Fibroblast of lung (primary cell): ENCODE results near the gene ARL5C.

Experiments
- EZH2 ChIP-seq: IDR thresholded peaks from 2 replicates; pipeline ENCODE4 v1.5.1; 2012; ENCODE audit warnings: low read length, control low read depth, mild to moderate bottlenecking; ENCODE audit errors: missing control alignments
- TF ChIP-seq, protein P1 (sequence below), 2 donors: IDR thresholded peaks in 1 of 2; conservative IDR thresholded peaks in 1 of 2; 1 replicate in 1 of 2; 2 replicates in 1 of 2; pipeline ENCODE4 v1.5.1; 2011 to 2012; ENCODE audit warnings: low read length in 2 of 2, control low read depth in 1 of 2, inconsistent platforms in 1 of 2, low read depth in 1 of 2, mild to moderate bottlenecking in 1 of 2

DNA sequence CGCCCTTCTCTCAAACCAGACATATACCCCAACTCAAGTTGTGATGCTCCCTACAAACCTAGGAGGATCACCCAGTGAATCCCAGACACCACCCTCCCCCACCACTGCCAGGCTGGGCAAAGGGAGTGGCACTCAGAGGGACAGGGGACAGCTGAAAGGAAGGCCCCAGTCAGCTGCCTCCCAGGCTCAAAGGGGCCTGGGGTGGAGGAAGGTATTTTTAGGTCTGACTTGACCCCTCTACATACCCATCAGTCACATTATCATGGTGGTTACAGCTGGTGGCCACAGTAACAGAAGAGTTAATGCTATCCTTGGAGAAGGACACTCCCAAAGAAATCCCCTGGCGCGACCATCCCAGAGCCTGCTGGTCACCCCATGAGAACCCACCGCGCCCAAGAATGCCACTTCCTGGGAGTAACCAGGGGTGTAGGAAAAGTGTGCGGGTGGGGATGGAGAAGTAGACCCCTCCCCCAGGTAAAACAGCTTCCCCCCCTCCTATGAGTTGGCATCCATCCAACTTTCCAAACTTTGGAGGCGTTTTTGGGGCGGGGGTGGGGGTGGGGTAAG, 30.4 kb upstream of the ARL5C start:
- TF ChIP-seq, protein P1, sequence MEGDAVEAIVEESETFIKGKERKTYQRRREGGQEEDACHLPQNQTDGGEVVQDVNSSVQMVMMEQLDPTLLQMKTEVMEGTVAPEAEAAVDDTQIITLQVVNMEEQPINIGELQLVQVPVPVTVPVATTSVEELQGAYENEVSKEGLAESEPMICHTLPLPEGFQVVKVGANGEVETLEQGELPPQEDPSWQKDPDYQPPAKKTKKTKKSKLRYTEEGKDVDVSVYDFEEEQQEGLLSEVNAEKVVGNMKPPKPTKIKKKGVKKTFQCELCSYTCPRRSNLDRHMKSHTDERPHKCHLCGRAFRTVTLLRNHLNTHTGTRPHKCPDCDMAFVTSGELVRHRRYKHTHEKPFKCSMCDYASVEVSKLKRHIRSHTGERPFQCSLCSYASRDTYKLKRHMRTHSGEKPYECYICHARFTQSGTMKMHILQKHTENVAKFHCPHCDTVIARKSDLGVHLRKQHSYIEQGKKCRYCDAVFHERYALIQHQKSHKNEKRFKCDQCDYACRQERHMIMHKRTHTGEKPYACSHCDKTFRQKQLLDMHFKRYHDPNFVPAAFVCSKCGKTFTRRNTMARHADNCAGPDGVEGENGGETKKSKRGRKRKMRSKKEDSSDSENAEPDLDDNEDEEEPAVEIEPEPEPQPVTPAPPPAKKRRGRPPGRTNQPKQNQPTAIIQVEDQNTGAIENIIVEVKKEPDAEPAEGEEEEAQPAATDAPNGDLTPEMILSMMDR (conservative IDR thresholded peaks at IDR 0.05 in 1 of 2, IDR thresholded peaks at IDR 0.05 in 1 of 2; ENCODE audit: low read depth in 1 of 2, low read length in 2 of 2): no peak
- no peak for TF ChIP-seq EZH2
